NT2/D1 (cell line): ENCODE measurements around the gene PNKD.

Experiments used
- YY1 ChIP-seq: IDR thresholded peaks from 2 replicates; pipeline ENCODE4 v1.6.1; 2011; ENCODE audit not compliant: insufficient read length, insufficient read depth
- ZNF274 ChIP-seq: IDR thresholded peaks from 2 replicates; pipeline ENCODE4 v1.6.1; 2011; ENCODE audit warnings: mild to moderate bottlenecking, low read depth, low read length

- TF ChIP-seq YY1: no peak
- no peak for TF ChIP-seq ZNF274
Measured at GRCh38 chr2:218393750-218394290, 123.5 kb downstream of the PNKD start.
